Neural crest cell (in vitro differentiated cells): Measurements from ENCODE around the gene PRKCZ. TPM values are rescaled to one million over a fixed set of nuclear protein-coding genes. Genes with fewer than 3 reads are reported as not detected.
A peak's percentile ranks its signal among the peaks of the same experiment; 100 is the strongest.
"Not testable (repeated sequence)": the region's sequence is repeated elsewhere in the genome, so short reads cannot be mapped to it uniquely, and the experiment has no call there.

Source experiments
- DNase-seq: peaks from one replicate; pipeline ENCODE4 v3.0.0; 2021; ENCODE audit warnings: low read depth, mixed read lengths, low spot score
- H3K27ac Mint-ChIP-seq: one replicate; pipeline ENCODE4 v1.8.0; 2021; ENCODE audit warnings: mild to moderate bottlenecking, mixed read lengths; ENCODE audit not compliant: unreplicated experiment
- H3K27me3 Mint-ChIP-seq: 2 replicates; pipeline ENCODE4 v1.8.0; 2021; ENCODE audit warnings: low read depth, mild to moderate bottlenecking, mixed read lengths
- H3K36me3 Mint-ChIP-seq: 2 replicates; pipeline ENCODE4 v1.8.0; 2021; ENCODE audit warnings: low read depth, mild to moderate bottlenecking, mixed read lengths
- H3K4me1 Mint-ChIP-seq: 2 replicates; pipeline ENCODE4 v1.8.0; 2021; ENCODE audit warnings: mixed read lengths
- H3K4me3 Mint-ChIP-seq: one replicate; pipeline ENCODE4 v1.8.0; 2021; ENCODE audit warnings: mild to moderate bottlenecking, mixed read lengths
- H3K9me3 Mint-ChIP-seq: 2 replicates; pipeline ENCODE4 v1.8.0; 2021; ENCODE audit warnings: mixed read lengths
- CTCF ChIP-seq: fragments of 200-600 bp; sonication (generic); conservative IDR thresholded peaks from 2 replicates; pipeline ENCODE4 v1.5.0; 2021; ENCODE audit warnings: antibody characterized with exemption, mild to moderate bottlenecking
- total RNA-seq: library from RNA; stranded (reverse); gene quantifications from 2 replicates; pipeline ENCODE4 v1.2.1, GENCODE V29; 2021

The PRKCZ gene
- total RNA-seq, 1 donor from 2014 or later = 8.6 TPM

DNA sequence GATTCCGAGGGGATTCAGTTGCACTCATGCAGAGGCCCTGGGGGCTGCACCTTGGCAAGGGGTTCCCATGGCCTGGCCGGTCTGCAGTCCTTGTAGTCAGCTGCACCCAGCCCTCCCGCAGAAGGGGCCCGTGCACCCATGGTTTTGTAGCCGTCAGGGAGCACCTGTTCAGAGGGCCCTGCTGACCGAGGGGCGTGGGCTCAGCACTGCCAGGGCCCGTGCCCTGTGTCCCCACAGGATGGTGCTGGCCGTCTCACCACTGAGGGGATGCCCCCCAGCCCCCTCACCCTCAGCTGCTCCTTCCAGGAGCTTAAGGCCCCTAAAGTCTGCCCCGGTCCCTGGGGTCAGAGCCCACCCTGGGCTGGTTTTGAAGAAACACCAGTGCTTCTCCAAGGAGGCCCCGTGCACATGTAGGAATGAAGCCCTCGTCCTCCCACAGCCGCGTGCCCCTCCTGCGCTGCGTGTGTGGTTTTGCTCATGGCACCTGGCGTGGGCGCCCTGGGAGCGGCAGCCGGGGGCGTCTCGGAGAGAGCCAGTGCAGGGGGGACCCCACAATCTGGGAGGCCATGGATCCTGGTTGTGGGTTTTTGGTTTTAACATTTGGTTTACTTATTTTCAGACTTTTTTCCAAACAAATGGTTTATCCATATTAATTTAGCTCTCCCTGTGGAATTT, 40.1 kb downstream of the PRKCZ start:
- H3K36me3 Mint-ChIP-seq = no peaks in the 10 kb centered on the region
- TF ChIP-seq CTCF = no peak
- H3K4me1 Mint-ChIP-seq = peaks cover 19% of the 10 kb centered on the region
- no peak for DNase-seq
- peaks cover 4% of the 10 kb centered on the region for H3K27me3 Mint-ChIP-seq
- H3K9me3 Mint-ChIP-seq = no peaks in the 10 kb centered on the region
- H3K4me3 Mint-ChIP-seq = no peak overlapping the region
- no peak overlapping the region for H3K27ac Mint-ChIP-seq

DNA sequence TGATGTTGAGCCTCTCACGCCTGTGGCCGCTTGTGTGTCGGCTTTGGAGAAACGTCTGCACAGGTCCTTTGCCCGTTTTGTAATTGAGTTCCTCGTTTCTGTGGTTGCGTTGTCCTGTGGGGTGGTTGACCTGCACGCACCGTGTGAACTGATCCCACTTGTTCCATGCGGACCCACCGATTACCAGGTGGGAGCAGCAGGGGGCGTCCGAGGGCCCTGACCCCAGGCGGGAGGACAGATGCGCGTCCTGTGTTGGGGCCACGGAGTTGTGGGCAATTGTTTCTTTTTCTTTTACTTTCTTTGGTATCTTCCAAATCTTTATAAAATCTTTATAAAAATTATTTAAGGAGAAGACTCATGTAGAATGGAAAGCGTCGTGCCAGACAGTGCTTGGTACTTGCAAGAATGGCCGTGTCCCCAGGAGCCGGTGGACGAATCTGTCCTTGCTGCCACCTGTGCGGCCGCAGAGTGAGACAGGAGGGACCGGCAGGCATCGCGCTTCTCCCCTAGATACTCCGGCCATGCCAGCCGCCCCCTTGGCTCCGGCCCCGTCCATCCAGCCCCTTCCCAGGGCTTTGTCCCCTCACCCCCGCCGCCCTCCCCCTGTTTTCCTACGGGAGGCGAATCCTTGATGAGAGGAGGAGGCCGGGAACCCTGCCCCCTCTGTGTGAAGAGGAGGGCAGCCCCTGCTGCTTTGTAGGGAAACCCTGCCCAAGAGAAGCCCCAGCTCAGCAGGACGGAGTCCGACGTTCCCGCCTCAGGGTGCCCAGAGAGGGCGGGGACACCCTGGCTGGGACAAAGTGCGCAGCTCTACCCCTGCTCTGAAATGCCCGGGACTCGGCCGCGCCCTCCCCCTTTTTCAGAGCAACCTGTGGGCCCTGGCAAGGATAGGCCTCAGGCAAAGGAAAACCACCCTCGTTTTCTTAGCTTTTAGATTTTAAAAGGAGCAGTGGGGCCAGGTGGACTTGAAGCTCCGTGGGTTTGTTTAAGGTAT, 41.7 kb downstream of the PRKCZ start:
- H3K36me3 Mint-ChIP-seq = no peaks in the 10 kb centered on the region
- peaks cover 19% of the 10 kb centered on the region for H3K4me1 Mint-ChIP-seq
- H3K27ac Mint-ChIP-seq = no peak overlapping the region
- no peak overlapping the region for H3K4me3 Mint-ChIP-seq
- peak; percentile 66 for TF ChIP-seq CTCF
- H3K27me3 Mint-ChIP-seq = peaks cover 4% of the 10 kb centered on the region
- peak; percentile 61 for DNase-seq
- no peaks in the 10 kb centered on the region for H3K9me3 Mint-ChIP-seq

DNA sequence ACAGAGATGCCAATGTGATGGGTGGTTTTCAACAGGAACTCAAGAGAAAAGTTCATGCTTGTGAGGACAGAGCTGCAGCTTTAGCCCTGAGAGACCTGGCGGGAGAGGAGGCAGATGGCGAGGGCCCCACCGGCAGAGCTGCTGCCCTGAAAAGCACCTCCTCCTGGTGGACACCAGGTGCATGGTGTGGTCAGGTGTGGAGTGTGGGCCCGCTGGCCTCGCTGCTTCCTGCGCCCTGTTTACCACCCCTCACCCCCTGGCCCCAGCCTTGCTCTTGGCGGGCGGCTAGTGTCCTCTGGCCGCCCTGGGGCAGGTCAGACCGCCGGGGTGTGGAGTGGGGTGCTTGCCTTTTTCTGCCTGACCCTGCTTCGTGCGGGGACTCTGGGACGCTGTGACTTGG, 42.8 kb downstream of the PRKCZ start:
- TF ChIP-seq CTCF = no peak
- Mint-ChIP-seq H3K4me1 (peaks cover 19% of the 10 kb centered on the region), H3K9me3 (no peaks in the 10 kb centered on the region), H3K36me3 (no peaks in the 10 kb centered on the region), H3K27ac (no peak overlapping the region), H3K27me3 (peaks cover 4% of the 10 kb centered on the region), H3K4me3 (no peak overlapping the region)
- no peak for DNase-seq

GRCh38 chr1:2093636-2094035, 43.4 kb downstream of the PRKCZ start:
- no peak overlapping the region for H3K27ac Mint-ChIP-seq
- no peak for TF ChIP-seq CTCF
- no peak overlapping the region for H3K4me3 Mint-ChIP-seq
- H3K36me3 Mint-ChIP-seq = no peaks in the 10 kb centered on the region
- peaks cover 4% of the 10 kb centered on the region for H3K27me3 Mint-ChIP-seq
- no peak for DNase-seq
- H3K9me3 Mint-ChIP-seq = no peaks in the 10 kb centered on the region
- peaks cover 14% of the 10 kb centered on the region for H3K4me1 Mint-ChIP-seq

DNA sequence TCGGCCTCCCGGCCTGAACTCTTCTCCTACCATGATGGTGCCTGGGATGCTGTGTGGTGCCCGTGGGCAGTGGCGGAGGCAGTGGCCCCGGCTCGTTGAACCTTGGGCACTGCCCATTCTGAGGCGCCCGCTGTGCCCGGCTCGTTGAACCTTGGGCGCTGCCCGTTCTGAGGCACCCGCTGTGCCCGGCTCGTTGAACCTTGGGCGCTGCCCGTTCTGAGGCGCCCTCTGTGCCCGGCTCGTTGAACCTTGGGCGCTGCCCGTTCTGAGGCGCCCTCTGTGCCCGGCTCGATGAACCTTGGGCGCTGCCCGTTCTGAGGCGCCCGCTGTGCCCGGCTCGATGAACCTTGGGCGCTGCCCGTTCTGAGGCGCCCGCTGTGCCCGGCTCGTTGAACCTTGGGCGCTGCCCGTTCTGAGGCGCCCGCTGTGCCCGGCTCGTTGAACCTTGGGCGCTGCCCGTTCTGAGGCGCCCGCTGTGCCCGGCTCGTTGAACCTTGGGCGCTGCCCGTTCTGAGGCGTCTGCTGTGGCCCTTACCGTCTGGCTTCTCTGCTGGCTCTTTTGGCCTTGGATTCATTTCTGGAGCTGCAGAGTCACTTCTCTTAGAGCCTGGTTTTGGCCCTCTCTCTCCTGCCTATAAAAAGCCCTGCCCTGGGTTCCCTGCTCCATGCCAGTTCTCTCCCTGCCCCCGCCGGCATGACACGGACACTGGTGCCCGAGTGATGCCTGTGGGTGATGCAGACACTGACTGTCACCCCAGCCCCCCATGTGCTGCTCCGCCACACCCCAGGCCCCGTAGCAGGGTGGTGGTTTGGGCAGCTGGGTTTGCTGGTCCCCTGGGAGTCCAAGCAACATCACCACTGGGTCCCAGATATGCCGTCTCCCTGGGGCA, 44.3 kb downstream of the PRKCZ start:
- not testable (repeated sequence) for H3K9me3 Mint-ChIP-seq, H3K27me3 Mint-ChIP-seq, DNase-seq, H3K4me1 Mint-ChIP-seq, H3K36me3 Mint-ChIP-seq, H3K4me3 Mint-ChIP-seq, H3K27ac Mint-ChIP-seq
